Lower lobe of right lung (tissue), 2 donors: ENCODE data around the gene MATN4. TPM values are rescaled to one million over a fixed set of nuclear protein-coding genes. Genes with fewer than 3 reads are reported as not detected.

Source experiments
- ATAC-seq, 2 donors: fragments of 200-7000 bp; cut with Tn5 transposase; one replicate each; pipeline ENCODE4 v1.9.1; 2020 to 2022; ENCODE audit warnings: mild to moderate bottlenecking in 2 of 2, moderate library complexity in 2 of 2
- DNase-seq: peaks from one replicate; pipeline ENCODE4 v3.0.0-alpha.2; 2020
- H3K27ac ChIP-seq: fragments of 200-600 bp; one replicate; pipeline ENCODE4 v1.8.0; 2022
- H3K27me3 ChIP-seq: fragments of 200-600 bp; one replicate; pipeline ENCODE4 v1.8.0; 2022; ENCODE audit warnings: low read depth
- H3K36me3 ChIP-seq: fragments of 200-600 bp; one replicate; pipeline ENCODE4 v1.8.0; 2022; ENCODE audit warnings: mild to moderate bottlenecking
- H3K4me1 ChIP-seq: fragments of 200-600 bp; one replicate; pipeline ENCODE4 v1.8.0; 2022
- H3K4me3 ChIP-seq: fragments of 200-600 bp; one replicate; pipeline ENCODE4 v1.8.0; 2022; ENCODE audit warnings: mild to moderate bottlenecking
- H3K9me3 ChIP-seq: fragments of 200-600 bp; one replicate; pipeline ENCODE4 v1.8.0; 2022
- intact Hi-C: fragments of 100-400 bp; cut with DNase I; formaldehyde crosslinking; loops from one replicate; pipeline ENCODE4 v1.11.0; 2022
- total RNA-seq: library from RNA; stranded (reverse); fragmentation: NEBNext Ultra II Directional; extraction: Animal tissue kit (Norgen Biotek cat#: 25700); gene quantifications from one replicate; pipeline ENCODE4 v1.2.1, GENCODE V29; 2021
- TF ChIP-seq, protein P1 (sequence below): fragments of 200-600 bp; IDR thresholded peaks from one replicate; pipeline ENCODE4 v1.8.0; 2022; ENCODE audit warnings: antibody characterized with exemption, mild to moderate bottlenecking
- donor health status: DM: no; HTN: yes; CAD: no; lungs with severe emphysema.

Gene MATN4
- total RNA-seq, 1 donor from 2014 or later = not detected

DNA sequence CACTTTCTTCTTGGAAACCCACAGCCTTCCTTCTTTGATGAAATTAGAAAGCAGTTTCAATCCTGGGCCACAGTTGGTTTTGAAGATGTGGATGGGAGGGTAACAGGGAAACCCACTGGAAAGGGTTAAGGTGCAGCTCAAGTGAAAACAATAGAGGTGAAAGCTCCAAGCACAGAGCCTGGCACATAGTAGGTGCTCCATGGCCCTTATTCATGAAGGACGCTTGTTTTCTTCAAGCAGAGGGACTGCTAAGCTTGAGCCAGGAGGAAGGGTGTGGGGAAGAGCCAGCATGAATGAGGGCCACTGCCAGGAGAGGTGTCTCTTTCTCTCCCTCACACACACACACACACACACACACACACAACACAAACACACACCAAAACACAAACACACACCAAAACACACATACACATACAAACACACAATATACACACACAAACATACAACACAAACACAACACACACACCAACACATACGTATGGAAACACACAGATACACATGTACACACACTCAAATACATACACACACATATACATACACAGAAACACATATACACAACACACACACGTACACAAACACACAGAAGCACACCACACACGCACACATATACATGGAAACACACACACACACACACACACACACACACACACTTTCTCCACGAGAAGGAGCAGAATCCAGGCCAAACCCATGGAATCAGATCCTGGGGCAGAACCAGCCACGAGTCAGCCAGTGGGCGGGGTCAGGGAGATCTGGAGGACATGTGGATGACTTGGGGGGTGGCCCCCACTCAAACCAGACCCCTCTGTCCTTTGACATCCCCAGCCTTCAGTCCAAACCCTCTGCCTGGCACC is 25.2 kb downstream of the MATN4 start:
- H3K27me3 ChIP-seq = no peaks in the 10 kb centered on the region
- no peak overlapping the region for H3K4me3 ChIP-seq
- H3K36me3 ChIP-seq = no peaks in the 10 kb centered on the region
- intact Hi-C loops = no loop called here
- no peaks in the 10 kb centered on the region for H3K9me3 ChIP-seq
- H3K27ac ChIP-seq = no peak overlapping the region
- DNase-seq (no peak), ATAC-seq (no peak)
- H3K4me1 ChIP-seq = no peaks in the 10 kb centered on the region
- TF ChIP-seq, protein P1, sequence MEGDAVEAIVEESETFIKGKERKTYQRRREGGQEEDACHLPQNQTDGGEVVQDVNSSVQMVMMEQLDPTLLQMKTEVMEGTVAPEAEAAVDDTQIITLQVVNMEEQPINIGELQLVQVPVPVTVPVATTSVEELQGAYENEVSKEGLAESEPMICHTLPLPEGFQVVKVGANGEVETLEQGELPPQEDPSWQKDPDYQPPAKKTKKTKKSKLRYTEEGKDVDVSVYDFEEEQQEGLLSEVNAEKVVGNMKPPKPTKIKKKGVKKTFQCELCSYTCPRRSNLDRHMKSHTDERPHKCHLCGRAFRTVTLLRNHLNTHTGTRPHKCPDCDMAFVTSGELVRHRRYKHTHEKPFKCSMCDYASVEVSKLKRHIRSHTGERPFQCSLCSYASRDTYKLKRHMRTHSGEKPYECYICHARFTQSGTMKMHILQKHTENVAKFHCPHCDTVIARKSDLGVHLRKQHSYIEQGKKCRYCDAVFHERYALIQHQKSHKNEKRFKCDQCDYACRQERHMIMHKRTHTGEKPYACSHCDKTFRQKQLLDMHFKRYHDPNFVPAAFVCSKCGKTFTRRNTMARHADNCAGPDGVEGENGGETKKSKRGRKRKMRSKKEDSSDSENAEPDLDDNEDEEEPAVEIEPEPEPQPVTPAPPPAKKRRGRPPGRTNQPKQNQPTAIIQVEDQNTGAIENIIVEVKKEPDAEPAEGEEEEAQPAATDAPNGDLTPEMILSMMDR = no peak

DNA sequence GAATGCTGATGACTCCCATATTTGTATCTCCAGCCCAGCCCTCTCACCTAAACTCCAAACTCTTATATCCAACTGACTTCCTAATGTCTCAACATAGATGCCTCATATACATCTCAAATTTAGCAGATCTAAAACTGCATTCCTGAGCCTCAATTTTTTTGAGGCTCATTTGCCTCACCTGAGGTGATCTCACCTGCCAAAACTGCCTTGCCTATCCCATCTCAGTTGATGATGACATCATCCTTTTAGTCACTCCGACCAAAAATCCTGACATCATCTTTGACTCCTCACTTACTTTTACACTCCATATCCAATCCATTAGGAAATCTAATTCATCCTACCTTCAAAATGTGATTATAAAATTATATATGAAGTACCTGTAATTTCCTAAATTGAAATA is 28.1 kb downstream of the MATN4 start:
- no peak for ATAC-seq
- H3K4me1 ChIP-seq = no peaks in the 10 kb centered on the region
- no peak for DNase-seq
- TF ChIP-seq, protein P1 = no peak
- H3K27me3 ChIP-seq = no peaks in the 10 kb centered on the region
- H3K4me3 ChIP-seq = no peak overlapping the region
- no peaks in the 10 kb centered on the region for H3K9me3 ChIP-seq
- no peak overlapping the region for H3K27ac ChIP-seq
- intact Hi-C loops = no loop called here
- no peaks in the 10 kb centered on the region for H3K36me3 ChIP-seq

DNA sequence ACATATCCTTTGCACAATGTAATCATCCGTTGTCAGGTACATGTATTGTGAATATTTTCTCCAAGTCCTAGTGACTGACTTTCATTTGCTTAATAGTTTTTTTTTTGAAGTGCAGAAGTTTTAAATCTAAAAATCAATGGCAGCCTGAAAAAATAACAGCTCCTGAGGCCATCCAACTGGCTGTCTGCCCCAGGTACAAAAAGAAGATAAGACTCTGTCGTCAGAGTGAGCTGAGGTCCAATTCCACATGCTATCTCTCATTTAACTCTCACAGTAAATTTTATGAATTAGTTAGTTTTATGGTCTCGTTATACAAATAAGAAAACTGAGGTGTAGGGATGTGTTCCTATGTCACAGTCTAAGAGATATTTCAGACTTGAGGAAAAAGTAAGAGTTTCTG is 32.8 kb downstream of the MATN4 start:
- ATAC-seq = no peak
- Histone ChIP-seq H3K4me3 (no peak overlapping the region), H3K9me3 (no peaks in the 10 kb centered on the region), H3K27me3 (no peaks in the 10 kb centered on the region), H3K4me1 (no peaks in the 10 kb centered on the region), H3K36me3 (no peaks in the 10 kb centered on the region), H3K27ac (no peak overlapping the region)
- intact Hi-C loops = no loop called here
- TF ChIP-seq, protein P1 = no peak
- DNase-seq = no peak

DNA sequence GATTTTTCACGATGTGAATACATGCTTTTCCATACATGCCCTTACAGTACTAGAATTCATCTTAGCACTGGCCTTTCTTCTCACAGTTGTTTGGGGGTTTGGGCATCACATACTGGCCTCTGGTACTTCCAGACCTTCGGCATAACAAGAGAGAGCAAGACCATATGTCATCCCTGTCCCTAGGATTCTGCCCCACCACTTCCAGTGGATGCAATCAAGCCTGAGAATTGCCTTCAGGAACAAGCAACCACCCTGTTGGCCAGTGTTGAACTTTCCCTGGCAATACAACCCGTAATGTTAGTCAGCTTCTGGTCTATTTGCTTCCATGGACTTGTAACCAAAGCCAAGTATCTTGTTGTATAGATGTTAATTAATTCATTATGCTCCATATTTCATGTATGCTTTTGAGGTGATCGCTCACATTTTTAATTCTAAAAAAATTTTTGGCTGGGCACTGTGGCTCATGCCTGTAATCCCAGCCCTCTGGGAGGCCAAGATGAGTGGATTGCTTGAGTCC is 38.3 kb downstream of the MATN4 start:
- no peaks in the 10 kb centered on the region for H3K4me1 ChIP-seq
- intact Hi-C loops = no loop called here
- H3K4me3 ChIP-seq = no peak overlapping the region
- TF ChIP-seq, protein P1 = no peak
- no peaks in the 10 kb centered on the region for H3K27me3 ChIP-seq
- DNase-seq = no peak
- no peaks in the 10 kb centered on the region for H3K36me3 ChIP-seq
- no peaks in the 10 kb centered on the region for H3K9me3 ChIP-seq
- no peak overlapping the region for H3K27ac ChIP-seq
- no peak for ATAC-seq

DNA sequence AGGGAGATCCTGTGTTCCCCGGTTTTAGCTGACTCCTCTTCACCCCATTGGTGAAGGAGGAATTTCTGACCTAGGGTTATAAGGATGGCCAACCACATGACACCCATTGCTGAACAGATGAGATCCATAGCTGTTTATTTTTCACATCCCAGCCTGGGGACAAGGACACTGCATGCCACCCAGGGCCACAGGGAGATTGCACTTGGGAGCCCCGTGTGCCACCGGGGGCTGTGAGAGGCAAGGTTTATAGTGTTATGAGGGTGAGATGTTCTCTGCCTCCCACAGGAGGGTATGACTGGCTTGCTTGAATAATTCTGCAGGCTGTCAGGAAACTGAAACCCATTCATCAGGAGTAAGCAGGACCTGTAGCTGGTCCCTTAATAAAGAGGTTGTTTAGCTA is 39.0 kb downstream of the MATN4 start:
- Histone ChIP-seq H3K9me3 (no peaks in the 10 kb centered on the region), H3K27ac (no peak overlapping the region), H3K4me3 (no peak overlapping the region), H3K36me3 (no peaks in the 10 kb centered on the region), H3K27me3 (no peaks in the 10 kb centered on the region), H3K4me1 (no peaks in the 10 kb centered on the region)
- TF ChIP-seq, protein P1 = no peak
- ATAC-seq = no peak
- intact Hi-C loops = no loop called here
- no peak for DNase-seq
